NCI-H2227 treated with DMSO at 0.1 percent for 48 hours (cell line): Measurements from ENCODE around the gene SDK2.

Experiments used
- DNase-seq: peaks from one replicate; lab custom pipeline; 2025; lab: John Stamatoyannopoulos, UW

The SDK2 gene

DNA sequence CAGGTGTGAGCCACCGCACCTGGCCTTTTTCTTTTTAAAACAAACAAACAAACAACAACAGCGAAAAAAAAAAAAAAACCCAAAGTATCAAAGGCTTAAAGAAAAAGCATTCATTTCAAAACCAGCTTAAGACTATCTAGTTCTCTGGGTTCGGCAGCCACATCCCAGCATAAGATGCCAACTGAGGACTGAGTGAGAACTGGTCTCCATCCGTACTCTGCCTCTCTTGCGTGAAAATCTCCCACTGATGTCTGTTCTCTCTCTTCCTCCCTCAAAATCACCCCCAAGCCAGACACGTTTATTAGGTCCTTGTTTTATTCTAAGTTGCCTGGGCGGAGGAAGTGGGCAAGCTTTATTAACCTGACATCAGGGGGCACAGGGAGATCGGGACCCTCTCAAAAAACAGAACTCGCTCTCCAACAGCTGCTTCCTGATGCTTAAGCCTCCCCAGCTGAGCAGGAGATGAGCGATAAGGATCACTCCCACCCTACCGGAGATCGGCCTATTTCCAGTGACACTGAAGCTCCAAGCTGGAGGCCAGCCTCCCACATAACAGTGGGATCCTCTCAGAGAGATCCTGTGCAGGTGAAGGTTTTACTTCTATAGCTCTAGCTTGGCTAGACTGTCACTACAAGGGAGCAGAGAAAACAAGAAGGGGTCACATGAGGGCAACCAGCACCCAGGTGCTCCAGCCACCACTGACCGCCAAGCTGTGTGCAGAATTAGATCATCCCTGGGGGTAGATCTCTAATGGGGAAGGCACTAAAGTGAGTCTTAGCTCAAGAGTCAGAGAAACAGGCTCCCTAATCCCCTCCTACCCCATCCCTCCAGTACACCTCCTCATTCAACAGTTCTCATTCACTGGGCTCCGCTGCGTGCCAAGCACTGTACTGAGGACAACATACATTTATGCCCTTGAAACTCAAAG lies 346.0 kb downstream of the SDK2 start:
- DNase-seq = no peak

DNA sequence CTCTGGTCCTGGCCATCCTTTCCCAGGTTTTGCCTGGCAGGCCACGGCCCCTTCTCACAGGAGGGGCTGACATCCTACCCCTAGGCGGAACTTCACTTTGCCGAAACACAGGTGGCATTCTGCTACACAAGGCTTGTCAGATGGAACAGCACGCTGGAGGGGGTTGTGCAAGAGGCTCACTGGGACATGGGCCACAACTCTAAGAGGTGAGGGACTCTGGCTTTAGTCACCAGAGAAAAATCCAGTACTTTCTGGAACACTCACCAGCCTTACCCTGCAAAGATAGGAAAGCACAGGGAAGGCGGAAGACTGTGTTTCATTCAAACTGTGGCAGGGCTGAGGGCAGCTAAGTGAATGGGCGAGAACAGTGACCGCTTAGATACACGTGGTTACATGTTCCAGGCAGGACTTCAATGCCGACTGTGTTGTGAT lies 350.7 kb downstream of the SDK2 start:
- no peak for DNase-seq

DNA sequence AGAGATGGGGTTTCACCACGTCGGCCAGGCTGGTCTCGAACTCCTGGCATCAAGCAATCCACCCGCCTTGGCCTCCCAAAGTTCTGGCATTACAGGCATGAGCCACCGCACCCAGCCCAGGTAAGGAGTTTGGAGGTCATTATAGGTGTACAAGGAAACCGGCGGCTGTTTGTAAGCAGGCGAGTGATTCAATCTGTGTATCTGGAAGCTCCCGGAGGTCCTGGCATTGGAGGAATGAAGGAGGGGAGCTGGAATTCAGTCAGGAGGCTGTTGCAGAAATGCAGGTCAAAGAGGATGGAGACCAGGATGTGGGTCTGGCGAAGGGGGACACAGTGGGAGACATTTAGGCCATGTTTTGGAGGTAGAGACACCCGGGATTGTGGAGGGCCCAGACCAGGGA lies 351.2 kb downstream of the SDK2 start:
- DNase-seq = no peak

DNA sequence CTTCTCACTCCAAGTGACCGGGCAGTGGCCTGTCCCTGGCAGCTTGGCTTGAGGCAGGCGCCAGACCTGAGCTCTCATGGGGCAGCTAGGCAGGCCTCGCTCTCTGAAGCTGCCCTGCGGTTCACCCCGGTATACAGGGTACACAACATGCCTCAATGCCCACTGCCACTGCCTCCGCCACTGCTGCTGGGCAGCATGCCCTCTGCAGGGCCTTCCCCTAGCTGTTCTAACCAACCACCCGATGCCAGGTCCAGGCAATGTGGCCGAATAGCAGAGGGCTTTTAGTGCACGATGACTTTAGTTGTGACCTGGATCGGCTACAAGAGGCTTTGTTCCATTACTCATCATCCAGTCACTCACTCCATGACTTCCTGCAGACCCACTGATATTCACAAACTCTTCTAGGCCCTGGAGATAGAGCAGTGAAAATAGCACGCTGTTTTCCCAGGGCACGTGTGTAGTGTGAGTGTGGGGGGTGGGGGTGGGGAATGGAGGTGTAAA lies 352.2 kb downstream of the SDK2 start:
- DNase-seq = no peak

DNA sequence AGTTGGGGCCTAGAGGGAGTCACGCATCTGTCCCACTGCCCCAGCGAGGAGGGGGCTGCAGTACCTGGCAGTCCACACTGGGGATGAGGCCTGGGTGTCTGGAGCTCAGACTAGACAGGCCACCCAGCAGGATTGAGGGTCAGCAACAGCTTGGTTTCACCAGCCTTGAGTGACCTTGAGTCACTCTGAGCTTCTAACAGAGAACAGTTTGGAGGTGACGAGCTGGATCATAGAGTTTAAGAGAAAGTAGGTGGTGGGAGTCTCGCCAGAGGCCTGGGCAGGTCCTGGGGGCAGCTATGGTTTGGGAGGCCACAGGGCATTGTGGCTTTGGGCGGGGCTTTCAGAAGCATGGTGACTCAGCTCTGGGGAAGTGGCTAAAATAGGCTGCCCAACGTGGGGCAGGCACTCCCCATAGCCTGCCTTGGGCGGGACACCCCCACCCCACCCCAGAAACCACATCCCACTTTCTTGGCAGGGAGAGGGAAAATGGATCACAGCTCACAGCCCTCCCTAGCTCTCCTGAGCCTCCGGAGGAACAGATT lies 352.9 kb downstream of the SDK2 start:
- no peak for DNase-seq

DNA sequence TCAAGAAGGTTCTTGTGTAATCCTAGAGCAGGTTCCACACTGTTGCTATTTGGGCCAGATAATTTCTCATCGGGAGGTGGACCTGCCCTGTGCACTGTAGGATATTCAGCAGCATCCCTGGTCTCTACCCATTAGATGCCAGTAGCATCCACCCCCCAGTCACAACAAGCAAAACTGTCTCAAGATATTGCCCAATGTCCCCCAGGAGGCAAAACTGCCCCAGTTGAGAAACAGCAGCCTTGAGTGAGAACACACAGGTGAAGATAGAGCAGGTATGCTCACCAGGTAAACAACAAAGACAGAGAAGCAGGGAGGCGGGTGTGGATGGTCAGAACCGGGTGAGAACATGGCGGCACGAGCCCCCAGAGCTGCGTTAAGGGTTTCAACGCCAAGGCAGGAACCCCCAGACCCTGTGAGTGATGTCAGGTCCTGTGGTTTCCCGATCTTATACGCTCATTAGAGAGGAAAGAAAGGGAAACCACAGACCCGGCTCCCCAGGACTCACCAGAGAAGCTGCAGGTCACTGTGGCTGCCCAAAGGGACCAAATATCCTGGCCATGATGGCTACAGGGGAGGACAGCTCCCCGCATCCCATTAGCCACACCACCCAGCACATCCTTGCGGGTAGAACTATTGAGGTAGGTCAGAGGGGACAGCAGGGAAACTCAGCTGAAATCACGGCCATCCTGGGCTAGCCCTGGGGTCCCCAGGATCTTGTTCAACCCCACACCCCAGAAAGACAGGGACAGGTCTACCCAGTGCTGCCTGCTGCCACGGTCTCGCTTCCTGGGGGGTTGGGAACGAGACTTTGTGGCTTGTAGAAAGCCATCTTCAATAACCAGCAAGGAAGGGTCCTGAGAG lies 353.6 kb downstream of the SDK2 start:
- no peak for DNase-seq

DNA sequence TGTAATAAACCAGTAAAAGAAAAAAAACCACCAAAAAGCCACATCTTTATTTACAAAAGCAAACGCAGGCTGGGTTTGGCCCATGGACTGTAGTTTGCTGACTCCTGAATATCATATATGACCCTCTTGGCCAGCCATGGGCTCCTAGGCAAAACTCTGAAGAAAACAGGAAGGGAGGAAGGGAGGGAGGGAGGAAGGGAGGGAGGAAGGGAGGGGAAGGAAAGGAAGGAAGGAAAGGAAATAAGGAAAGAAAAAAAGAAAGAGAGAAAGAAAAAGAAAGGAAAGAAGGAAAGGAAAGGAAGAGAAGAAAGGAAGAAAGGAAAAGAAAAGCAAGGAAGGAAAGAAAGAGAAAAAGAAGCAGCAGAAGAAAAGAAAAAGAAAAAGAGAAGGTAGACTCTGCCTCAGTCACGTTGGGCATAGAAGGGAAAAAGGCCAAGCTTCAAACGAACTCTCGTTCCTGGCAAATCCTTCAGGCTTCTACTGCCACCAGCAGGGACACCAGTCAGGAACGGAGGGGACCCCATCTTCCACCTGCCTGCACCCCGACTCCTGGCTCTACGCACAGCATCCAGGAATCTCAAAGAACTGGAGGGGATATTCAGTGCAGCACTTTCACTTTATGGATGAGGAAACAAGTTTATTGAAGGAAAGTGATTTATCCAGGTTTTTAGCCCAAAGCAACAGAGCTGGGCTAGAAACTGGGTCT lies 354.5 kb downstream of the SDK2 start:
- no peak for DNase-seq

DNA sequence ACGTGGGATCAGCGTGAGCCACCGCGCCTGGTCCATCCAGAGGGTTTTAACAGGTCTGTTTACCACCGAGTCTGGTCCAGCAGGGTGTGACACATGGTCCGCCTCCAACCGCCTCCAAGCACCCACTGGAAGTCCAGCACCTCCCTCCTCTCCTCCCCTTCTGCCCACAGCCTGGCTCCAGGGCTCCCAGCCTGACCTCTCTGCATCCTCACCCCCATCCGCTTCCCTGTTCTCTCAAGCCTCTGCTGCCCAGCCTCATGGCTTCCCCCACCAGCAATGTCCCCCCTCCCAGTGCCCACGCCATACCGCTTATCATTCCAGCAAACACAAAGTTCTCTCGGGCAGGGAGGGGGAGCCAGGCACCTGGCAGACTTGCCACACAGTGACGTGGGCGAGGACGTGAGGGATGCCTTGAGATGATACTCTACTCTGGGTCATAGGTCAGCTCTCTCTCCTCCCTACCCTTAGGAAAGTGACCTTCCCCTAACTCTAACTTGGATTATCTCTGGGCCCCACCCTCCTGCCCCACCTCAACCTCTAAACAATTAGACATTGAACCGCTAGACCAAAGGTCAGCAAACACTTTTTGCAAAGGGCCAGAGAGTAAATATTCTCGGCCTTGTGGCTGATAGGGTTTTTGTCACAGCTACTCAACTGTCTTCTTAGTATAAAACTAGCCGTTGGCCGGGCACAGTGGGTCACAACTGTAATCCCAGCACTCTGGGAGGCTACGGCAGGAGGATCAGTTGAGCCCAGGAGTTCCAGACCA lies 355.5 kb downstream of the SDK2 start:
- no peak for DNase-seq

DNA sequence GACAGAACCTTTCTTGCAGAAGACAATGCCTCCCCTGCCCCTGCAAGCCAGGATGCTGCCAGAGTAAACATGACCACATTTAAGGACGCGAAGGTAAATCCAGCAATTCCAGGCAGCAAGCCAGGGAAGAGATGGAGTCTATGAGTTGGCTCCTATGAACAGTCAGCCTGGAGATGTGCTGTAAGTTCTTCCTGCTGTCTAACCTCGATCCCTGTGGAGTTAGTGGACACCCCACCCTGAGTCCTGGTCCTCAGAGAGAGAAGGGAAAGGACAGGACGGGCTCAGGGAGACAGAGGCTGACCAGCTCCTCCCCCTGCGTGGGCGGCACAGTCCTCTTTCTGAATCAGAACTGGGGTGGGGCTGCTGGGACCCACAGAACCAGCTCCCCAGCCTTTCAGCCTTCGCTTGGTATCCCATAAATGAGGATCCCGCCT lies 357.4 kb downstream of the SDK2 start:
- no peak for DNase-seq

DNA sequence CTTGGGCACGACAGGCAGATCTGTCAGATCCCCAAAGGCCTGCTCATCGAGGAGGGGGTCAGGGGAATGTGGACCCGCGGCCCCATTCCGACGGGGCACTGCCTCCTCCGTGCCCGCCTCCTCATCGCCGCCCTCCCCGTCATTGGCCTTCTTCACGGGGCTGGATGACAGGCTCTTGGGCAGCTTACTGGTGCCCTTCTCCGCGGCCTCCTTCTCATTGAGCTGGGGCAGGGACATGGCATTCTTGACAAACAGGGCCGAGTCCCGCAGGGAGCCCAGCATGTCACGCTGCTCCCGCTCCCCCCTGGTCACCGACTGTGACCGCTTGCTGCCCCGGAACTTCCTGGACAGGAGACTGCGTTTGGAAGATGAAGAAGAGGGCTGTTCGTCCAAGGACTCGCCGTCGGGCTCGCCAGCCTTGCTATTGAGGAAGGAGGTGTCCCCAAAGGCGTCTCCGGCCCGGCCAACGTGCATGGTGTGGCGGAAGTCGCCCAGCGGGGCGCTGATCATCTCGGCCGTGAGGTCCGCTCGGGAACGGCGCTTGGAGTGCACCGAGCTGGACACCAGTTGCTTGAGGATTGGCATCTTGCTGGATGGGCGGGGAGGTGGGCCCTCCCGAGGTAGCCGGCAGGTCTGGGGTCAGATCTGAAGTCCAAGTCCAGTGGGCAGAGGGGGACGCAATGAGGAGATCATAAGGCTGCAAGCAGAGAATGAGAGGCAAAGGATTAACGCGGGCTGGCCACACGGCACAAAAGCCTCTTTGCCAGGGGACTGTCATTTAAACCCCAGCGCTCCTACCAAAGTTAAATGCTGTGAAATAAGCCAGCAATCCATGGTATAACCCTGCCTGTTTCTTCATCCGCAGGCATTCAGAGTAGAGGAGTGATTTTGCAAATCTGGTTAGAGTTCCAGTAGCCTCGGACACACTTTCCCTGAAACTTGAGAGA lies 358.1 kb downstream of the SDK2 start:
- DNase-seq = no peak

DNA sequence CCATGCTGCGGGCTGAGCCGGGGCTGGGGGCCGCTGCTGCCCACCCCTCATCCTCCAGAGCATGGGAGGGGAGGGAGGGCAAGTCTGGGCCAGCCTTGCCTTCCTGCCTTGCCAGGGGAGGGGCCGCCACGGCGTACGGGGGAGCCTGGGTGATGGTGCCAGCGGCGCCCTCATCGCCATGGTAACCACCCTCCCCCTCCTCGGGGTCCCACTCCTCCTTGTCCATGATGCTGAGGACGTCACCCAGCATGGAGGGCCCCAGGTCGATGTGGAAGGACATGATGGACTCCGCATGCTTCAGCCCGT lies 358.7 kb downstream of the SDK2 start:
- no peak for DNase-seq

DNA sequence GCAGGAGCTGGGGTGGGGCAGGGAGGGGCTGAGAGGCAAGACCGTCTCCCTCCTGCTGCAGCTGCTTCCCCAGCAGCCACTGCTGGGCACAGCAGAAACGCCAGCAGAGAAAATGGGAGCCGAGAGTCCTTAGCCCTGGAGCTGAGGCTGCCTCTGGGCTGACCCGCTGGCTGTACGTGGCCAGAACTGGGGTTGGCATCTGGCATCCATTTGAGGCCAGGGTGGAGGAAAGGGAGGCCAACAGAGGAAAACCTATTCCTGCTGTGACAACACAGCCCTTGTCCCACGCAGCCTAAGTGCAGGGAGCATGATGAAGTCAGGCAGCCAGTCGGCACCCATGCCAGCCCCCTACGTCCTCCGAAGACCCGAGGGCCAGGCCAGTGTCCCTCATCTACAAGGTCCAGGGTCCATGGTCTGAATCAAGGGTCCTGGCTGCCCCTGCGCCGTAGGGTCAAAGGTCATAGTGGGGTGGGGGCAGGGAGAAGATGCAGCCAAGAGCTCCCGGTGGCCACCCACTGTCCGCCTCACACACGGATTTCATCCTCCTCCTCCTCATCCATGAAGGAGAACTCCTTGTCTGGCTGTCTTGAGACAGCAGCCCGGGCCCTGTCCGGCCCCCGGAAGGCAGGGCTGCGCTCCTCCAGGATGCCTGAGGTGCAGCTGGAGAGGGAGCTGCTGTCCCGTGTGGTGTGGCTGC lies 359.2 kb downstream of the SDK2 start:
- DNase-seq = no peak
